MM.1S (cell line): ENCODE measurements around the gene SLC35F5.

ENCODE experiments used
- CTCF ChIP-seq: fragments of 300-600 bp; sonication (generic); IDR thresholded peaks from 2 replicates; pipeline ENCODE4 v1.5.1; 2016; ENCODE audit warnings: antibody characterized with exemption, low read length, mixed read lengths
- EZH2 ChIP-seq: fragments of 300-600 bp; sonication (generic); optimal IDR thresholded peaks from 2 replicates; pipeline ENCODE3; 2017; ENCODE audit warnings: low read depth, mild to moderate bottlenecking, antibody characterized with exemption, low read length, mixed read lengths

- TF ChIP-seq CTCF, result no peak
- TF ChIP-seq EZH2, result no peak
Observed at GRCh38 chr2:113677330-113677729, 79.1 kb downstream of the SLC35F5 start.
